Tibial nerve (tissue), 4 donors: ENCODE results near the gene CLDN19. TPM values are rescaled to one million over a fixed set of nuclear protein-coding genes. Genes with fewer than 3 reads are reported as not detected.

Experiments
- DNase-seq, 2 donors: peaks; one replicate each; pipeline ENCODE4 v3.0.0-alpha.2; 2019; ENCODE audit warnings: low spot score in 2 of 2
- H3K27ac ChIP-seq, 4 donors: fragments of 200-600 bp; sonication (generic) in 3 of 4; one replicate each; pipeline ENCODE4 v1.5.1; 2017 to 2019; ENCODE audit warnings: mild to moderate bottlenecking in 1 of 4
- H3K27me3 ChIP-seq, 2 donors: fragments of 200-600 bp; sonication (generic) in 1 of 2; one replicate each; pipeline versions ENCODE4 v1.5.1 to v1.6.0; 2017 to 2019
- H3K36me3 ChIP-seq, 3 donors: fragments of 200-600 bp; sonication (generic); one replicate each; pipeline ENCODE4 v1.5.1; 2018 to 2019
- H3K4me1 ChIP-seq, 4 donors: fragments of 200-600 bp; sonication (generic) in 3 of 4; one replicate each; pipeline ENCODE4 v1.5.1; 2017 to 2019
- H3K4me3 ChIP-seq, 4 donors: fragments of 200-600 bp; sonication (generic) in 3 of 4; one replicate each; pipeline ENCODE4 v1.5.1; 2017 to 2019; ENCODE audit warnings: mild to moderate bottlenecking in 1 of 4, moderate library complexity in 1 of 4
- H3K9me3 ChIP-seq, 4 donors: fragments of 200-600 bp; sonication (generic) in 3 of 4; one replicate each; pipeline ENCODE4 v1.5.1; 2017 to 2019
- CTCF ChIP-seq, 5 experiments: fragments of 200-600 bp in 3 of 5; fragments of 450-650 bp in 2 of 5; sonication (generic) in 3 of 5; IDR thresholded peaks; one replicate each; pipeline ENCODE4 v1.5.1; 2016 to 2019; ENCODE audit warnings: antibody characterized with exemption in 5 of 5, mild to moderate bottlenecking in 3 of 5, moderate library complexity in 2 of 5
- EP300 ChIP-seq, 2 donors: sonication (generic); formaldehyde crosslinking; IDR thresholded peaks; one replicate each; pipeline ENCODE4 v1.6.1; 2017; ENCODE audit warnings: antibody characterized with exemption in 2 of 2, mild to moderate bottlenecking in 1 of 2
- POLR2A ChIP-seq, 2 donors: fragments of 450-650 bp; IDR thresholded peaks; one replicate each; pipeline ENCODE4 v1.6.1; 2017; ENCODE audit warnings: antibody characterized with exemption in 2 of 2, mild to moderate bottlenecking in 2 of 2, moderate library complexity in 2 of 2
- WGBS, 2 donors: methylation state at CpG; one replicate each; pipeline ENCODE4 v1.1.5; 2018; 5-methylcytosine and 5-hydroxymethylcytosine counted together
- total RNA-seq, 4 donors: library from RNA; depleted of rRNA; stranded (reverse); fragments of >200 nt; gene quantifications; one replicate each; pipeline ENCODE4 v1.1.0, GENCODE V29; 2016

Gene CLDN19
- total RNA-seq, 4 donors from 2014 or later: 136 to 259 (median 218) TPM

GRCh38 chr1:42692911-42693310, 47.1 kb downstream of the CLDN19 start:
- Histone ChIP-seq H3K9me3 (no peaks in the 10 kb centered on the region), H3K27ac (no peak overlapping the region), H3K27me3 (no peaks in the 10 kb centered on the region), H3K36me3 (peaks cover 0 to 20% (median 0%) of the 10 kb centered on the region in 3 donors), H3K4me3 (no peak overlapping the region), H3K4me1 (peaks cover 0 to 65% (median 19%) of the 10 kb centered on the region in 4 donors)
- 78 to 85% methylated on average over 2 of the region's 2 CpGs for WGBS, 2 donors
- no peak for DNase-seq
- TF ChIP-seq CTCF (IDR thresholded peaks at IDR 0.05): no peak
- no peak for TF ChIP-seq EP300 (IDR thresholded peaks at IDR 0.05)
- no peak for TF ChIP-seq POLR2A (IDR thresholded peaks at IDR 0.05)

GRCh38 chr1:42692461-42692860, 47.6 kb downstream of the CLDN19 start:
- H3K4me1 ChIP-seq: peaks cover 0 to 70% (median 19%) of the 10 kb centered on the region in 4 donors
- H3K27ac ChIP-seq: no peak overlapping the region
- no peaks in the 10 kb centered on the region for H3K27me3 ChIP-seq
- no peak for DNase-seq
- TF ChIP-seq POLR2A (IDR thresholded peaks at IDR 0.05) (no peak), EP300 (IDR thresholded peaks at IDR 0.05) (no peak), CTCF (IDR thresholded peaks at IDR 0.05) (no peak)
- peaks cover 0 to 16% (median 0%) of the 10 kb centered on the region in 3 donors for H3K36me3 ChIP-seq
- H3K4me3 ChIP-seq: no peak overlapping the region
- WGBS, 2 donors: 40 to 62% methylated on average over 5 of the region's 5 CpGs
- H3K9me3 ChIP-seq: no peaks in the 10 kb centered on the region

GRCh38 chr1:42691157-42691498, 48.9 kb downstream of the CLDN19 start:
- H3K27me3 ChIP-seq: no peaks in the 10 kb centered on the region
- WGBS, 2 donors: 52 to 58% methylated on average over 4 of the region's 4 CpGs
- no peak for DNase-seq
- peaks cover 0 to 83% (median 29%) of the 10 kb centered on the region in 4 donors for H3K4me1 ChIP-seq
- no peaks in the 10 kb centered on the region for H3K9me3 ChIP-seq
- no peak overlapping the region for H3K4me3 ChIP-seq
- H3K36me3 ChIP-seq: peaks cover 0 to 3% (median 0%) of the 10 kb centered on the region in 3 donors
- no peak for TF ChIP-seq POLR2A (IDR thresholded peaks at IDR 0.05)
- TF ChIP-seq EP300 (IDR thresholded peaks at IDR 0.05): no peak
- TF ChIP-seq CTCF (IDR thresholded peaks at IDR 0.05): no peak
- H3K27ac ChIP-seq: no peak overlapping the region

GRCh38 chr1:42690477-42691156, 49.4 kb downstream of the CLDN19 start:
- Histone ChIP-seq H3K9me3 (no peaks in the 10 kb centered on the region), H3K27me3 (no peaks in the 10 kb centered on the region), H3K4me1 (peaks cover 0 to 88% (median 35%) of the 10 kb centered on the region in 4 donors), H3K27ac (no peak overlapping the region), H3K36me3 (peaks cover 0 to 3% (median 0%) of the 10 kb centered on the region in 3 donors), H3K4me3 (no peak overlapping the region)
- WGBS, 2 donors: 65 to 68% methylated on average over 1 of the region's 1 CpG
- DNase-seq: no peak
- no peak for TF ChIP-seq EP300 (IDR thresholded peaks at IDR 0.05)
- TF ChIP-seq CTCF (IDR thresholded peaks at IDR 0.05): no peak
- no peak for TF ChIP-seq POLR2A (IDR thresholded peaks at IDR 0.05)

GRCh38 chr1:42689912-42690311, 50.1 kb downstream of the CLDN19 start:
- H3K9me3 ChIP-seq: no peaks in the 10 kb centered on the region
- peaks cover 0 to 3% (median 0%) of the 10 kb centered on the region in 3 donors for H3K36me3 ChIP-seq
- peaks cover 0 to 92% (median 42%) of the 10 kb centered on the region in 4 donors for H3K4me1 ChIP-seq
- no peak for DNase-seq
- no peak overlapping the region for H3K27ac ChIP-seq
- H3K4me3 ChIP-seq: no peak overlapping the region
- TF ChIP-seq EP300 (IDR thresholded peaks at IDR 0.05) (no peak), CTCF (IDR thresholded peaks at IDR 0.05) (no peak), POLR2A (IDR thresholded peaks at IDR 0.05) (no peak)
- H3K27me3 ChIP-seq: no peaks in the 10 kb centered on the region
- 88 to 91% methylated on average over 3 of the region's 3 CpGs for WGBS, 2 donors
